Daoy (cell line): ENCODE data around the gene STIP1. TPM values are rescaled to one million over a fixed set of nuclear protein-coding genes. Genes with fewer than 3 reads are reported as not detected.

Experiments used
- DNase-seq: peaks from one replicate; pipeline ENCODE4 v3.0.0-alpha.2; 2015; ENCODE audit warnings: low read depth
- total RNA-seq: library from RNA; depleted of rRNA; stranded (reverse); fragments of >200 nt; shearing (Covaris generic); gene quantifications from 2 replicates; pipeline ENCODE4 v1.2.3, GENCODE V29; 2014; rRNA removed

The STIP1 gene
- 283 and 358 TPM in 2 replicates for total RNA-seq

DNA sequence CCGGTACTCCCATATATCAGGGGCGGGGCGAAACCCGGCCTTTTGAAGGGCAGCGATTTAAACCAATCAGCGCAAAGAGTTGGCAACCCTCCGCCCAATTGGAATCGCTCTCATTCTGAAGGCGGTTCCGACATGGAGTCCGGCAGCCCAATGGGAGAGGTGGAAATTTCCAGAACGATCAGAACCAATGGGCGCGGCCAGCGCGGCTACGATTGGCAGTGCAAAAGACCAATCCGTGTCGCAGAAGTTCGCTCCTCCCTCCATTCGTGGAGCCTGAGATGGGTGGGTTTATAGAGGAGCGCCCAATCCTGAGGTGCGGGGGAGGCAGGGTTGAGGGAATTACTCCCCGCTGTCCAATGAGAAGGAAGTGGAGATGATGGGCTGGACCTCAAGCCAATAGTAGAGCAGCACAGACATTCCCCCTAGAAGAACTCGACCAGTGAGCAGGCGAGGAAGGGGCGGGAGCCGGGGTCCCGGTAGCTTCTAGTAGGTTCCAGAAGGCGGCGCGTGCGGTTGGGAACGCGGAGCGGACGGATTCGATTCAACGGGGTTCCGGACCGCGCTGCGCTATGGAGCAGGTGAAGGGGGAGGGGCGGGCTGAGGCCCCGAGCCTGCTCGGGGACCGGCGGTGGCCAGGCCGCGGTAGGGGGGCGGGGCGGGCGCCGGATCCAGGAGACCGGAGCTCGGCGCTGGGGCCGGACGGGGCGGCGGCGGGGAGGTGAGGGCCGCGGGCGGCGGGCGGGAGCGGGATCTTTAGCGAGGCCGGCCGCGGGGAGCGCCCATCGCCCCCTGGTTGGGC, at the start of gene STIP1:
TSS of gene STIP1 (plus strand) at position 479 of the 799 bp plus-strand sequence. CDS start at position 570, 91 bp downstream.
- DNase-seq, result peak; percentile 99

DNA sequence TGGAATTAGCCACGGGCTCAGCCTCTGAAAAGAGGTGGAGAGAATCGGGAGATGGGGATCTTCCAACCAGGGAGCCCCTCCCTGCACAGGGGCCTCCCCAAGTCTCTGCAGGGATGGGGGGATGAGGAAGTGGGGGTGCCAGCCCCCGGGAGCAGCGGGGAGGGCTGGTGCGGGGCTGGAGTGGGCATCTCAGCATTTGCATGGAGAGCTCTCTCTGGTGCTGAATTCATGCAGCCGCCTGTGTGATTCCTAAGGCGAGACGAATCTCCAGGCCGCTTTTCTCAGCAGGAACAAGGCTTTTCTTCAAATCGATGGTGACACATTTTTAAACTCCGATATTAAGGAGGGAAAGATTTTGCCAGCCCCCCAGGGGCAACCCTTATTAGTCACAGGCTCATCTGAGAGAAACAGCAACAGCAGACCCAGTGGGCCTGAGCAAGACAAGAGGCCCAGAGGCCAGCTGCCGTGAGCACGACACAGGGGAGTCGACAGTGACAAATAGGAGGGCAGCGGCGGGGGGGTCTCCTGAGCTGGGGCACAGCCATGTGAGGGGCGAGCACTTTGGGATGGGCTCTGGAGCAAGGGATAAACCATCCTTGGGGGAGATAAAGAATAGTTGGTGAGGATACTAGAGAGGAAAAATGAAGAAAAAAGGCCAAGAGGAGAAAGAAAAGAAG, 49.1 kb upstream of the STIP1 start:
- DNase-seq, result no peak

DNA sequence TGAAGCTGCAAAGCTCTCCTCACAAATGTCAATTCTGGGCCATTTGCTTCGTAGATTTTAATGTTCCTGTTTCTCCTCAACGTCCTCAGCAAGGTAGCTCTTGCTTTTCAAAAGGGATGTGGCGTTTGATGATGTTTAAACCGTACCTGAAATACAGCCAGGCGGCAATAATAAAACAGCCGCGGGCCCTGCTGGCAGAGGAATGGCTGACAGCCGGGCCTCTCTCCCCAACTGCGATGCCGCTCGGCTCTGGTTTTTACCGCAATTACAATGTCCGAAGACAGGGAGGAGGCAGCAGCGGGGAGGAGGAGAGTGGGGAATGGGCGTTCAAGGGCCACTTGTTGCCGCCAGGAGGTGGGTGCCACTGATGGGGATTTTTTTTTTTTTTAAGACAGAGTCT, 47.6 kb upstream of the STIP1 start:
- DNase-seq, result no peak

DNA sequence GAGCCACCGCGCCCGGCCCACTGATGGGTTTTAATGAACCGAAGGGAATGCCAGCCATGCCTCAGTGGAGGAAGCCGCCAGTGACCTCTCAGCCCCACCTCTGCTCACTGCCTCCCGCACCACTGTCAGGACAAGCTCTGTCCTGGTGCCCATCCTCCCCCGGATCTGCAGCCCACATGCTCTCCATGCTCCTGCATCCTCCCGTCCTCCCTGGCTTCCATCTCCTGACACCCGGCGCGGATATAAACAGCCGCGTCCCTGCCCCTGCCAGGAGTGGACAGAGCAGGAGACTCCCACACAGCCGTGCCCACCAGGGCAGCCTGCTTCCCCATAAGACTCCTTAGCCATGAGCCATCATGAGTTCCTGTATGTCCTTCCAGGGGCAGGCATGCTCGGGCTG, 46.9 kb upstream of the STIP1 start:
- DNase-seq, result no peak

DNA sequence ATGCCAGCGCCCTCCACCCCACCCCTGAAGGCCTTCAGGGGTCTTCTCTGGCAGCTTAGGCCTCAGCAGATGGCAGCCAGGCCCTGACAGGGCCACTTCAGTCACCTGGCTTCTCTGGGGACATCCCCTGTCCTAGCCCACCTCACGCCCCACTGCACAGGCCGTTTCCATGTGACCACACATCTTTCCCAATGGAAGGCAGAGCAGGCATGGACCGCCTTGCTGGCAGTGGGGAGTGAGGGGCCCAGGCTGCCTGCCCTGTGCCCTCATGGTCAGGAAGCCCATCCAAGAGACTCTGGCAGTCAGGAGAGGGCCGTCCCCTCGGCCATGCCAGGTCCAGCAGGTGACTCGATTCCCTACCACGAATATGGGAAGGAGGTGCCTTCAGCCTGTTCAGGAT, 45.9 kb upstream of the STIP1 start:
- no peak for DNase-seq

DNA sequence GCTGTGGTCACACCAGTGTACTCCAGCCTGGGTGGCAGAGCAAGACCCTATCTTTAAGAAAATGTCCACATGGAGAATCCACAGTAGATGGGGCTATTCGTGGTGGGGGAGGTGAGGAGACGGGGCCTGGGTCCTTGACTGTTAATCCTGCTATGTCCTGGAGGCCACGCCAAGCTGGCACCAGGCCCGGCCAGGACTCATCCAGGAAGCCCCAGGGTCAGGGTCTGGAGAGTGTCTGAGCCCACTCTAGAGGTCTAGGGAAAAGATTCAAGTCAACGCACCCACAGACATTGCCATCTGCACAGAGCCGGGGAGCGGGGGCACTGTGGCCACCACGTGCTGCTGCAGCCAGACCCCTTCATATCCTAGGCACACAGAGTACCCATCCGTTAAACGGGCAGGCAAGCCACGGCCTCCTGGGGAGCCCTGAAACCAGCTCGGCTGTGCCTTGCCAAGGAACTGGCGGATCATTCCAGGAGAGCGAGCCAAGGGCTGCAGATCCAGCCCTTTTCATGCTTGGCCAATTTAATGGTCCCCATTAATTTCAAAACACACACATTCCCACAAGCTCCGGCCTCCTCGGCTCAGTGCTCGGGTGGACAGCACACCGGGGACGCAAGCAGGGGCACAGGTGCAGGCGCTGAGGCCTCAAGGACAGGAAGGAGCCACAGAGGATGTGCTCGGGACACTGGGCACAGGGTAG, 44.7 kb upstream of the STIP1 start:
- no peak for DNase-seq

DNA sequence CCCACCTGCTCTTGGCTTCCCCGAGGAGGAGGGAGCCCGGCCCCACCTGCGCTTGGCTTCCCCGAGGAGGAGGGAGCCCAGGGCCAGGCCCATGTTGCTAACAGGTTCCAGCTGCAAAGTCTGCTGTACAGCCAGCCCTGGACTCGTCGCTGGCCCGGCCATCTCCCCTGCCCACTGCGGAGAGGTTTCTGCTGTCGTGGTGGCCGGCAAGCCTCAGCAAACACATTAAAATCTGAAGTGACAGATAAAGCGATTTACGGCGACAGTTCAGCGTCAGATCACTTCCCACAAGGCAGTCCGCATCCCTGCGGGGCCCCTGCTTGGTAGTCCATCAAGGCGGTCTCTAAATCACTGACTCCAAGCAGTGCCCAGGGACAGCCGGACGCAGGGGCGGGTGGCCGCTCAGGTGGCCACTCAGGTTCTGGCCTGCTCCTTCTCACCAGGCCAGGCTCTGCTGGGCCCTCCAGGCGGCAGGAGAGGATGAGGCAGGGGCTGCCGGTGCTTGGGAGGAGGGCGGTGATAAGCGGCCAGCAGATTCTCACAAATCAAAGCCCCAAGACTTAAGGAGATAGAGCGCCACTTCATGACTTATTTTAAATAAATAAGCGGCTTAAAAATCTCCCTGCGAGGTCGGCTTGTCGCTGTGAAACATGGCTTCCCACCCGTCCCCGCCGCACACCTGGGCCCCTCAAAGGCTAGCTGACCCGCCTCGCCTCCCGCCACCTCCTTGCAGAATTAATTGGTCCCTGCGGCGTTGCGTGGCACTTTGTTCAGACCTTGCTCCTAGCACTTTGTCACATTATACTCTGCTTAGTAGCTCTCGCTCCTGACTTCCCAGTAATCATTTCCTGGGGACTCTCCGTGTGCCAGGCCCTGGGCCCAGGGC, 41.1 kb upstream of the STIP1 start:
- DNase-seq, result no peak

DNA sequence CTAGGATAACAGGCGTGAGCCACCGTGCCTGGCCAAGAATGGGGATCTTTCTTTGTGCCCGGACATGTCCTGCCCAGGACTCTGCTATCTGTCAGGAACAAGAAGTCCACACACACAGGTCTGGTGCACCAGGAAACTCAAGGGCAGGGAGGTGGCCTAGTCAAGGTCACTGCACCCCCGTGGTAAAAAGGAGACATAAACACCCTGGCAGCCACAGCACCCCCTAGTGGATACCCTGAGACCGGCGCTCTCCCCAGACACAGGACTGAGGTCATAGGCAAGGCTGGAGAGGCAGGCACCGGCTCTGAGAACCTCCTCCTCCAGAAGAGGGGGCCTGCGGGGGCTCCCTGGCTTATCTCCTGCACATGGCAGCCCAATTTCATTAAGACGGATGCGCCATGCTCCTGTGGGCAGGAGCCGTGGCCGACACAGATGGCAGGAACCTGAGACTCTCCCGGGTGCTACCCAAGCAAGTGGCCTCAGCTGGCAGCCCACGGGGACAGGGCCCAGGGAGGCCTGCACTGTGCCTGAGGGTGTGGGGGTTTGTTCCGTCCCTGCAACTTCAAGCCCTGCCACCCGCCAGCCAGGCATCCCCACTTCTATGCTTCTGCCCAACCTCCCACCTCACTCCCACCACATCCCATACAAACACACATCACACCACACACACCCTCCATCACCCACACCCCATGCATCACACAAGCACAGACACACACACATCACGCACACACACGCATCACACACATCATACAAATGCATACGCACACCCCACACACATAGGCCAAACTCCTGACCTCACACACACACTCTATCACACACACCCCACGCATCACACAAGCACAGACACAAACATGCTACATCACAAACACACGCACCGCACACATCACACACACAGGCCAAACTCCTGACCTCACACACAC, 39.7 kb upstream of the STIP1 start:
- peak; percentile 51 for DNase-seq

DNA sequence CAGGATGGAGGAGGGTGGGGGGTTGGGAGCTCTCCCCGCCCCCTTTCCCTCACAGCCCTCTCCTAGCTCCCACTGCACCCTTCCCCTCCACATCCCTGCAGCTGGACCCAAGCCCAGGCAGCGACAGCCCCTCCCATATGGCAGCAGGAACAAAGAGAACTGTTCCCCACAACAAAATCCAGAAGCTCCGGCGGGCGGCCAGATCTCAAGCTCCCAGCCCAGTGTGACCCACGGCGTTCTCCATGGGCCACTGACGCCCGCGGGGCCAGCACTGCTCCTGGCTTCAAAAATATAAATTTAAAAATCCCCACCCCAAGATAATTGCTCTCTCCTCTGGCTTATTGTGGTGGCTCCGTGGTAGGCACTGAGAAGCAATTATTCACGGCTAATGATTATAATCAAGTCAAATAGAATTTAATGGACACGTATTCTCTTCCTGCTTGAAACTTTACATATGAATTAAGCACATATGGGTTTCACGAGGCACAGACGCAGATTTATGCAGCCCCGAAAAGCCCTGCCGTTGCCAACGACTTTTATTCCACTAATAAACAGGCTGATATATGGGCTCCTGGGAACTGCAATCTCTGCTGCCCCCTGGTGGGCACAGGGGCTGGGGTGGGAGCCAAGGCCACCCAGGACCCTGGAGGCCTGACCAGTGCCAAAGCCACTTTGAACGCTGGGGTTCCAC, 37.6 kb upstream of the STIP1 start:
- DNase-seq, result peak; percentile 72

DNA sequence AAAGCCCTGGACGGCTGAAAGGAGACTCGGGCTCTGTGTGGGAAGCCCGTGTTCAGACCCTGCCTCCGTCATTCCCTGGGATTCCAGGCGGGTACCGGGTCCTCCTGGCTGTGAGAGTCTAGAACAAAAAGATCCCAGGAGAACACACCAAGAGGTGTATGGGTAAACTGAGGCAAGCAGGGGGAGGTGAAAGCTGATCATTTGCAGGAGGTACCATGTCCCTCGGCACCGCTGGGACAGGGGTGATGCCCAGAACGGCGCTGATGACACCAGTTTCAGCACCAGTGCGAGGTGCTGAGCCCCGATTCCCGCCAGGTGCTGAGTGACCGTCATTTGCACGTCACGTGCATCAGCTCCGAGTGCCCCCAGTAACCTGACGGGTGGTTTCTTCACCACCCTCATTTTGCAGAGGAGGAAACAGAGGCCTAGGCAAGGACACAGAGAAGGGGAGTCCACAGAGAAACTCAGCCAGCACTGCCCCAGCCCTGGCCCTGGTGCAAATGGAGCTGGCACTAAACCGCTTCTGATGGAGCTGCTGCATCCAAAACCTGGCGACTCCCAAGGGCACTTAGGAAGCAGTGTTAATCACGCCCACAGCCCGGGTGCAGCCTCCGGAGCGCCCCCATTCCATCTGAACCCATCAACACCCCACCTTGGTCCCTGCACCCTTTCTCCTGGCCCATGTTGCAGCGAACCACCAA, 36.9 kb upstream of the STIP1 start:
- no peak for DNase-seq

DNA sequence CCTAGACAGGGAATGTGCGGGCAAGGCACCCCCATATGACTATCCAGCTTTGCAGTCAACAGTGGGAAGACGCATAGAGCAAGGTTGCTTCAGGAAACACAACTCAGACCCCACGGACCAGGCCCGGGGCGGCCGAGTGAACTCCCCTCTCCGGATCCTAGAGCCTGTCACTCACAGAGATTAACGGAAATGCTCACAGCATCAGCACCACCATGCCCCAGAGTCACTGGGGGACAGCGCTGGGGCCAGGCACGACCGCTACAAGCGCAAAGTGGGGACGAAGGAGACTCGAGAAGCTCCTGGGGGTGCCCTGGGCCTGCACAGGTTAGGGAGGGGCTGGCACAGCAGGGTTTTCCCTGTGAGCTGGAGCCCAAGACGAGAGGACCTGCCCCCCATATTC, 35.9 kb upstream of the STIP1 start:
- no peak for DNase-seq

DNA sequence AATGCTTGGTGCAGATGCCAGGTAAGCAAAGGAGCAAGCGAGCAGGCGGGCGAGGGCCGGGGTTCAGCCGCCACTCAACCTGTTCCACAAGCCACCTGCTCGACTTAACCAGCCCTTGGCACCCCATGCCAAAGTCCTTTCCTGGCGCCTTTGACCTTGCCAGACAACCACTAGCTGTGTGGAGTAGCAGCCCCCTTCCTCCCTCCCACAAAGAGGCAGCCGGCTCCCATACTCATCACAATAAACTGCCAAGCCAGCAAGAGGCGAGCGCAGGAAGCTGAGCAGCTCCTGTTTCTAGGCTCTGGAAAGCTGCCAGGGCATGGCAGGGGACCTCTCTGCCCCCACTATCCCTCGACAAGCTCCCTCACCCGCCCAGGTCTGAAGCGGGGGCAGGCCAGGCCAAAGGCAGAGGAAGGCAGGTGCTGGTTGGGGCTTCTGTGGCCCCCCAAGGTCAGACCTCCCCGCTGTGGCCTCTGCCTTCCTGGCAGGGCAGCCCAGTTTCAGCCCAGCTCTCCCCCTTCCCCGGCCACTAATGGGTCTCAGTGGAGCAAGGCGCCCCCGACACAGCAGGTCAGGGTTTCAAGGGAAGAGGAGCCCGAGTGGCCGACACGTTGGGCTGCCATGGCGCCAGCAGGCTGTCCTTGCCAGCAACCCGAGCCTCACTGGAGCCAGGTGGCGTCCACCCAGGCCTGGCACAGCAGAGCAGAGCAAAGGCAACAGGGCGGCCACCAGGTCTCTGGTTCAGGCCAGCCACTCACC, 35.3 kb upstream of the STIP1 start:
- DNase-seq, result no peak

DNA sequence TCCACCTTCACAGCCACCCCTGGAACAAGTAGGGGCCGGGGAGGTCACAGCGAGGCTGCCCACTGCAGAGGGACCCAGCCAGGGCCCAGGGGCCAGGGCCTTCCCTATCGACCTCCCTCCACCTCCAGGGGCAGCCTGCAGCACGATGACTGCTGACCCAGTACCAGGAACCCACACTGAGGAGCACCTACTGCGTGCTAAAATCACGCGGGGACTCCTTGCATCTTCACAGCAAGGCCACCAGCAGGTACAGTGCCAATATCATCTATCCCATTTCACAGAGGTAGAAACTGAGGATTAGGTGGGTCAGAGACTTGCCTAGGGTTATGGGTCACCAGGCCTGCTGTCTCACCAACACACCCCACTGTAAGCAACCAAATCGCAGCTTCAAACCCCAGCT, 34.6 kb upstream of the STIP1 start:
- no peak for DNase-seq

DNA sequence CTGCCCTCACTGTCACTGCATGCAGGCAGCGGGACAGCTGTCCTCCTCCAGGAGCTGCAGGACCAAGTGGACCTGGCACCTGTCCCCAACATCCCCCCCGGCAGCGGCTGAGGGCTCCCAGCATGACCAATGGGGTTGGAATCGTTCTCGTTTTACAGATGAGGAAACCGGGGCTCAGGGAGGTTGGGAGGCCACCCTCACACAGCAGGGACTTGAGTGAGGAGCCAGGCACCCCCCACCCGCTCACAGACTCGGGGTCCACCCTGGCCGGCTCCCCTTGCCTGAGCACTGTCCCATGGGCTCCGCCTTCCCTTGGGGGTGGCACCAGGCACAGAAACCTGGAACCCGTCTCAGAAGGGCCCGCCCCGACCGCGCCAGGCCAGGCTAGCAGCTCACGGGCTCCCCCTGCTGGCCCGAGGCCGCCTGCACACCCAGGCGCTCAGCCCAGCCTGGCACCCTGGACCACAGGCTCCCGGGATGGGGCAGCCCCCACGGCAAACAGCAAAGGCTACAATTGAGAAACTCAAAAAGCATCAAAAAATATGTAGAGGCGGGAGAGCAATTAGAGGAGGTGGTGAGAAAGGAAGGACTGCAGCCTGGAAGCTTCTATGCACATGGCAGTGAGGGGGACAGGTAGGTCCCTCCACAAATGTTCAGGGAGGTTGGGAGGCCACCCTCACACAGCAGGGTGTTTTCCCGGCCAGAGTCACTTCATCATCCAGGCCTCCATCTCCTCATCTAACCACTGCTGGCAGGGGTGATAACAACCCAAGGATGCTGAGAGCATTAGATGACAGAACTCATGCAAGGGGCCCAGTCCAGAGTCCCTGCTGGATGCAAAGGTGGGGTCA, 32.9 kb upstream of the STIP1 start:
- DNase-seq, result peak; percentile 64

DNA sequence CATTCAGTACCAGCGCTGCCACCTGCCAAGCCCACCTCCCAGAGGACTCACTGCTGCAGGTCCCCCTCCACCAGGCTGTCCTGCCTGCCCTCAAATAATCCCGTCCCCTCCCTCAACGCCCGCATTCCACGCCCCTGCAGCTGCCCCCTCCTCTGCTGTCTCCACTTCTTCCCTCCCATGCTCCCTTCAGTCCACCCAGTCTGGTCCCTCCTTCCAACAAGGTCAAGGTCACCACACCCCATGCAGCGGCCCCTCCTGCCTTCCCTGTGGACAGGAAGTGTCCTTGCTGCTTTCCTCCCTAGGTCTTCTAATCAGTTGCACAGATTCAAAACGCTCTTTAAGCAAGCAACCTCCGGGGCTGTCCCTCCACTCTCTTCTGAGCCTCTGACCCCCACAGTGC, 32.2 kb upstream of the STIP1 start:
- DNase-seq, result no peak

DNA sequence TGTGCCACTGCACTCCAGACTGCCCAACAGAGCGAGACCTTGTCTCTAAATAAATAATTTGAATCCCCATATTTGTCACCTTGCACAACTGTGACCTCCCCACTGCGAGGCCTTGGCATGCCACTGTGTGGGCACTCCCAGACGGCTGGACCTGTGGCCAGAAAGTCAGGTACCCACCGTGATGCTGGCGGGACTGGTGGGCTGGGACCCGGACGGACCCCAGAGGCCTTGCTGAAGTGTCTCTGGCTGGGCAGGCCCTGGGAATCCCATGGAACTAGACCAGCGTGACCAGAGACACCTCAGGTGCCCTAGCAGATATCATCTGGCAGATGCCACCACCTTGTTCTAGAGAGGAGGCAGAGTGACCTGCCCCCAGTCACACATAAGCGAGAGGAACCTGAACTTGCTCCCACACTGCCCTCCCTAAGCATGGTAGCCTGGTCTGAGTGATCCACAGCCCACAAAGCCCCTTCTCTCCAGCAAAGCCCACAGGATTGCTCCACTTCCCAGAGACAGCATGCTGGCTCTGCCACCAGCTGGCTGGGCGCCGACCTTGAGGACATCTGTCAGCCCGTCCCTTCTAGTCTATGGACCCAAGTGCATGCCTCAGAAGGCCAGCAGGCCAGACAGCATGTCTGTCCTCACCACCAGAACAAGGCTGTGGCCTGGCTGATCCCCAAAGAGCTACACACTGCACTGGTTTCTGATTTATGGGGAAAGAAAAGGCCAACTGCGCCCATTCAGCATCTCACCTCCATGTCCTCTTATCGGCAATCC, 29.5 kb upstream of the STIP1 start:
- no peak for DNase-seq
